Liver (tissue), 3 donors: ENCODE measurements around the gene LPP.

Experiments used
- FOXA1 ChIP-seq: IDR thresholded peaks from 2 replicates; pipeline ENCODE4 v1.6.1; 2016; ENCODE audit warnings: antibody characterized with exemption
- GABPA ChIP-seq, 2 donors: IDR thresholded peaks in 1 of 2; conservative IDR thresholded peaks in 1 of 2; 2 replicates each; pipeline ENCODE4 v1.6.1; 2016; ENCODE audit warnings: antibody characterized with exemption in 2 of 2, mild to moderate bottlenecking in 1 of 2, moderate library complexity in 1 of 2
- HNF4A ChIP-seq, 2 donors: conservative IDR thresholded peaks; 2 replicates each; pipeline ENCODE4 v1.6.1; 2016; ENCODE audit warnings: antibody characterized with exemption in 2 of 2, mild to moderate bottlenecking in 2 of 2
- JUND ChIP-seq, 2 donors: IDR thresholded peaks; 2 replicates each; pipeline ENCODE4 v1.6.1; 2016; ENCODE audit warnings: antibody characterized with exemption in 2 of 2
- NR2F2 ChIP-seq: IDR thresholded peaks from 2 replicates; pipeline ENCODE4 v1.6.1; 2016; ENCODE audit warnings: antibody characterized with exemption
- RAD21 ChIP-seq, 2 donors: IDR thresholded peaks; 2 replicates each; pipeline ENCODE4 v1.6.1; 2016; ENCODE audit warnings: antibody characterized with exemption in 2 of 2, mild to moderate bottlenecking in 2 of 2
- SP1 ChIP-seq: IDR thresholded peaks from 2 replicates; pipeline ENCODE4 v1.6.1; 2018; ENCODE audit warnings: antibody characterized with exemption, mild to moderate bottlenecking
- TAF1 ChIP-seq: conservative IDR thresholded peaks from 2 replicates; pipeline ENCODE4 v1.6.1; 2016; ENCODE audit warnings: antibody characterized with exemption, mild to moderate bottlenecking
- TF ChIP-seq, protein P1 (sequence below): fragments of 150-350 bp; IDR thresholded peaks from 2 replicates; pipeline ENCODE4 v1.5.1; 2017; ENCODE audit warnings: improper control_type of control experiment, low read depth, low read length; ENCODE audit not compliant: missing input control
- TF ChIP-seq, protein P2 (sequence below): IDR thresholded peaks from 2 replicates; pipeline ENCODE4 v1.6.1; 2016; ENCODE audit warnings: antibody characterized with exemption
- TF ChIP-seq, protein P3 (sequence below): IDR thresholded peaks from 2 replicates; pipeline ENCODE4 v1.6.1; 2016; ENCODE audit warnings: antibody characterized with exemption, mild to moderate bottlenecking
- donor health status: healthy.
- donor health status: healthy.

DNA sequence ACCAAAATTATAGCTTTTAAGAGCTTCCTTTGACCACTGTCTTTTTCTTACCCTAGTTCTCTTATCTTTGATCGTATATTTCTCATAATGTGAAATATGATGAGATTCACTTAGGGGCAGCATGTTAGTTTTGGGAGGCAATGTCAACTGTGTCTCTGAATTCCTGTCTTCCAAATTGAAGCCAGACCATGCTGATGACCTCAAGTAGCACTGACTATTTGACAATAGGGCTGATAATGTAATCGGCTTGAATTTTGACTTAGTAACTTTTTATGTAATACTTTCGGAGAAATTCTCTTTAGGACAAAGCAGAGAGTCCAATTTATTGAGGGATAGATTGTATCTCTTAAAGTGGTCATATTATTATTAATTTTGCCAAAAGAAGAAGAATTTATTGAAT lies 722.4 kb downstream of the LPP start:
- TF ChIP-seq, protein P1, sequence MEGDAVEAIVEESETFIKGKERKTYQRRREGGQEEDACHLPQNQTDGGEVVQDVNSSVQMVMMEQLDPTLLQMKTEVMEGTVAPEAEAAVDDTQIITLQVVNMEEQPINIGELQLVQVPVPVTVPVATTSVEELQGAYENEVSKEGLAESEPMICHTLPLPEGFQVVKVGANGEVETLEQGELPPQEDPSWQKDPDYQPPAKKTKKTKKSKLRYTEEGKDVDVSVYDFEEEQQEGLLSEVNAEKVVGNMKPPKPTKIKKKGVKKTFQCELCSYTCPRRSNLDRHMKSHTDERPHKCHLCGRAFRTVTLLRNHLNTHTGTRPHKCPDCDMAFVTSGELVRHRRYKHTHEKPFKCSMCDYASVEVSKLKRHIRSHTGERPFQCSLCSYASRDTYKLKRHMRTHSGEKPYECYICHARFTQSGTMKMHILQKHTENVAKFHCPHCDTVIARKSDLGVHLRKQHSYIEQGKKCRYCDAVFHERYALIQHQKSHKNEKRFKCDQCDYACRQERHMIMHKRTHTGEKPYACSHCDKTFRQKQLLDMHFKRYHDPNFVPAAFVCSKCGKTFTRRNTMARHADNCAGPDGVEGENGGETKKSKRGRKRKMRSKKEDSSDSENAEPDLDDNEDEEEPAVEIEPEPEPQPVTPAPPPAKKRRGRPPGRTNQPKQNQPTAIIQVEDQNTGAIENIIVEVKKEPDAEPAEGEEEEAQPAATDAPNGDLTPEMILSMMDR = no peak
- TF ChIP-seq TAF1 (no peak), HNF4A (conservative IDR thresholded peaks at IDR 0.05) (no peak), GABPA (IDR thresholded peaks at IDR 0.05 in 1 of 2, conservative IDR thresholded peaks at IDR 0.05 in 1 of 2) (no peak), SP1 (no peak), NR2F2 (no peak), RAD21 (IDR thresholded peaks at IDR 0.05) (no peak), JUND (IDR thresholded peaks at IDR 0.05) (no peak), FOXA1 (no peak)
- TF ChIP-seq, protein P2, sequence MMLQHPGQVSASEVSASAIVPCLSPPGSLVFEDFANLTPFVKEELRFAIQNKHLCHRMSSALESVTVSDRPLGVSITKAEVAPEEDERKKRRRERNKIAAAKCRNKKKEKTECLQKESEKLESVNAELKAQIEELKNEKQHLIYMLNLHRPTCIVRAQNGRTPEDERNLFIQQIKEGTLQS = no peak
- TF ChIP-seq, protein P3, sequence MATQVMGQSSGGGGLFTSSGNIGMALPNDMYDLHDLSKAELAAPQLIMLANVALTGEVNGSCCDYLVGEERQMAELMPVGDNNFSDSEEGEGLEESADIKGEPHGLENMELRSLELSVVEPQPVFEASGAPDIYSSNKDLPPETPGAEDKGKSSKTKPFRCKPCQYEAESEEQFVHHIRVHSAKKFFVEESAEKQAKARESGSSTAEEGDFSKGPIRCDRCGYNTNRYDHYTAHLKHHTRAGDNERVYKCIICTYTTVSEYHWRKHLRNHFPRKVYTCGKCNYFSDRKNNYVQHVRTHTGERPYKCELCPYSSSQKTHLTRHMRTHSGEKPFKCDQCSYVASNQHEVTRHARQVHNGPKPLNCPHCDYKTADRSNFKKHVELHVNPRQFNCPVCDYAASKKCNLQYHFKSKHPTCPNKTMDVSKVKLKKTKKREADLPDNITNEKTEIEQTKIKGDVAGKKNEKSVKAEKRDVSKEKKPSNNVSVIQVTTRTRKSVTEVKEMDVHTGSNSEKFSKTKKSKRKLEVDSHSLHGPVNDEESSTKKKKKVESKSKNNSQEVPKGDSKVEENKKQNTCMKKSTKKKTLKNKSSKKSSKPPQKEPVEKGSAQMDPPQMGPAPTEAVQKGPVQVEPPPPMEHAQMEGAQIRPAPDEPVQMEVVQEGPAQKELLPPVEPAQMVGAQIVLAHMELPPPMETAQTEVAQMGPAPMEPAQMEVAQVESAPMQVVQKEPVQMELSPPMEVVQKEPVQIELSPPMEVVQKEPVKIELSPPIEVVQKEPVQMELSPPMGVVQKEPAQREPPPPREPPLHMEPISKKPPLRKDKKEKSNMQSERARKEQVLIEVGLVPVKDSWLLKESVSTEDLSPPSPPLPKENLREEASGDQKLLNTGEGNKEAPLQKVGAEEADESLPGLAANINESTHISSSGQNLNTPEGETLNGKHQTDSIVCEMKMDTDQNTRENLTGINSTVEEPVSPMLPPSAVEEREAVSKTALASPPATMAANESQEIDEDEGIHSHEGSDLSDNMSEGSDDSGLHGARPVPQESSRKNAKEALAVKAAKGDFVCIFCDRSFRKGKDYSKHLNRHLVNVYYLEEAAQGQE = no peak
